OCI-LY7 (cell line): ENCODE results near the gene RNF144B. TPM values are rescaled to one million over a fixed set of nuclear protein-coding genes. Genes with fewer than 3 reads are reported as not detected.
A peak's percentile ranks its signal among the peaks of the same experiment; 100 is the strongest.

Experiments used
- BruUV-seq: library from RNA; stranded (reverse); fragments of 400-500 nt; replicated peaks from 2 replicates; lab custom pipeline; 2021; lab: Mats Ljungman, UMichigan
- CTCF ChIA-PET: fragments of 300-600 bp; sonication (Branson Sonifier 250); formaldehyde crosslinking; loops from one replicate; lab custom pipeline; 2022; ENCODE audit warnings: antibody characterized with exemption; ENCODE audit not compliant: unreplicated experiment; lab: Charles Lee
- POLR2A ChIA-PET: fragments of 300-600 bp; sonication (Branson Sonifier 250); formaldehyde crosslinking; loops from one replicate; lab custom pipeline; 2022; ENCODE audit warnings: antibody characterized with exemption; lab: Charles Lee
- DNase-seq: peaks from one replicate; pipeline ENCODE4 v3.0.0-alpha.2; 2015; ENCODE audit warnings: low spot score
- H2AFZ ChIP-seq: fragments of 200-600 bp; sonication (generic), shearing (Covaris generic); 2 replicates; pipeline ENCODE4 v1.6.1; 2014; ENCODE audit warnings: mild to moderate bottlenecking, antibody characterized with exemption, low read length, moderate library complexity
- H3K27ac ChIP-seq: fragments of 200-600 bp; sonication (generic); 2 replicates; pipeline ENCODE4 v1.5.1; 2014; ENCODE audit warnings: mixed run types, low read depth, mild to moderate bottlenecking, moderate library complexity, low read length, inconsistent platforms; ENCODE audit not compliant: poor library complexity, severe bottlenecking
- H3K36me3 ChIP-seq: fragments of 200-600 bp; sonication (generic); 2 replicates; pipeline ENCODE4 v1.6.1; 2014; ENCODE audit warnings: mild to moderate bottlenecking, antibody characterized with exemption, low read length, moderate library complexity, mixed read lengths; ENCODE audit not compliant: insufficient read depth
- H3K4me1 ChIP-seq: fragments of 200-600 bp; sonication (generic); 2 replicates; pipeline ENCODE4 v1.5.1; 2014; ENCODE audit warnings: mild to moderate bottlenecking, low read length; ENCODE audit not compliant: insufficient read depth, poor library complexity, severe bottlenecking
- H3K4me2 ChIP-seq: fragments of 200-600 bp; sonication (generic); 2 replicates; pipeline ENCODE4 v1.6.1; 2014; ENCODE audit warnings: mild to moderate bottlenecking, low read length
- H3K4me3 ChIP-seq: fragments of 200-600 bp; sonication (generic); 2 replicates; pipeline ENCODE4 v1.5.1; 2014; ENCODE audit warnings: mild to moderate bottlenecking, low read depth, low read length; ENCODE audit not compliant: poor library complexity, severe bottlenecking
- H3K79me2 ChIP-seq: fragments of 200-600 bp; sonication (generic); 2 replicates; pipeline ENCODE4 v1.6.1; 2016; ENCODE audit warnings: low read depth, mild to moderate bottlenecking, low read length, moderate library complexity, mixed read lengths; ENCODE audit not compliant: insufficient read depth
- H3K9me2 ChIP-seq: fragments of 200-600 bp; sonication (generic); 2 replicates; pipeline ENCODE4 v1.6.1; 2016; ENCODE audit warnings: mild to moderate bottlenecking, low read length, mixed read lengths; ENCODE audit not compliant: insufficient read depth
- H3K9me3 ChIP-seq: fragments of 200-600 bp; sonication (generic); 2 replicates; pipeline ENCODE4 v1.6.1; 2014; ENCODE audit warnings: mild to moderate bottlenecking, mixed run types, low read length, mixed read lengths
- H4K20me1 ChIP-seq: fragments of 200-600 bp; sonication (generic); 2 replicates; pipeline ENCODE4 v1.6.1; 2014; ENCODE audit warnings: mild to moderate bottlenecking, antibody characterized with exemption, low read length, moderate library complexity, mixed read lengths; ENCODE audit not compliant: insufficient read depth
- EZH2phosphoT487 ChIP-seq: fragments of 200-600 bp; sonication (generic); IDR thresholded peaks from 2 replicates; pipeline ENCODE4 v1.6.1; 2018; ENCODE audit warnings: low read depth, borderline replicate concordance, mild to moderate bottlenecking, mixed run types, antibody characterized with exemption, low read length, moderate library complexity, mixed read lengths
- intact Hi-C: fragments of 100-400 bp; cut with micrococcal nuclease; formaldehyde crosslinking; loops from one replicate; pipeline ENCODE4 v1.10.0; 2022; ENCODE audit not compliant: unreplicated experiment
- total RNA-seq, 2 experiments: library from RNA; depleted of rRNA in 1 of 2; stranded (reverse); fragments of >200 nt in 1 of 2; shearing (Covaris generic) in 1 of 2; gene quantifications; 2 replicates each; pipeline ENCODE4 v1.2.3, GENCODE V29; 2014 to 2022
- TF ChIP-seq, protein P1 (sequence below): fragments of 200-600 bp; sonication (generic); conservative IDR thresholded peaks from 2 replicates; pipeline ENCODE4 v1.5.1; 2014; ENCODE audit warnings: mild to moderate bottlenecking, antibody characterized with exemption, low read length, moderate library complexity, mixed read lengths

Gene RNF144B
- total RNA-seq, 2 experiments from 2014 or later, result 83.4 to 151 TPM

DNA sequence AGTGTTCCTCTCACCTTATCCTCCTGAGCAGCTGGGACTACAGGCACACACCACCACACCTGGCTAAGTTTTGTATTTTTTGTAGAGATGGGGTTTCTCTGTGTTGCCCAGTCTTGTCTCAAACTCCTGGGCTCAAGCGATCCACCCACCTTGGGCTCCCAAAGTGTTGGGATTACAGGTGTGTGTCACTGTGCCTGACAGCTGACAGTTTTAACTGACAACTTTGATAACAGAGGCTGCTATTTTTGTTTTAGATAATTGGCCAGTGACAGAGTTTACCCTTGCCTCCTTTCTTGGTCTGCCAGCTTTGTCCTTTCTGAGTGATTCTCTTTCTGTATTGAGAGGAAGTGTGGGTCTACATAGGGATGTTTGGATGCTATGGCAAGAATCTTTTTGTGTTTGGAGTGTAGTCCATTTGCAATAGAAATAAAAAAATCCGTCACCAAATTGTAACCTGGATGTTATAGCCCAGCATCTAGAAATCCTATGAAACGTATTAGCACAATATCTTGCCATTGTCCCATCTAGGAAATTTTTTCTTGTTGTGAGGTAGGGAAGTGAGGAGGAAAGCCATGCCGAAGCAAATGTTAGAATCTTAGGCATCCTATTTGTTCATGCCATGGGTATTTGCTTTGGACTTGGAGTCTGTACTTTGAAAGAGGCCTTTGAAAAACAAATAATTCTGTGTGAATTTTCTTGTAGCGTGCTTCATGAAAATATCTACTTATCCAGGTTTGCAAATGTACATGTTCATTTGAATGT is 80.8 kb downstream of the RNF144B start:
- Histone ChIP-seq H3K4me3 (no peak overlapping the region), H2AFZ (no peak overlapping the region), H3K36me3 (peaks cover 78% of the 10 kb centered on the region), H3K27ac (no peak overlapping the region), H3K79me2 (peaks cover 8% of the 10 kb centered on the region; the same call in 1 of the 2 replicates), H4K20me1 (0 out of 2 replicates have a peak, but pooled peaks cover 3% of the 10 kb centered on the region), H3K9me3 (no peaks in the 10 kb centered on the region), H3K4me2 (no peak overlapping the region), H3K4me1 (no peaks in the 10 kb centered on the region), H3K9me2 (no peaks in the 10 kb centered on the region)
- ChIA-PET POLR2A (no interaction called here), CTCF (no interaction called here)
- intact Hi-C loops, result no loop called here
- no peak for DNase-seq
- TSS peak; percentile 17 for BruUV-seq
- TF ChIP-seq, protein P1, sequence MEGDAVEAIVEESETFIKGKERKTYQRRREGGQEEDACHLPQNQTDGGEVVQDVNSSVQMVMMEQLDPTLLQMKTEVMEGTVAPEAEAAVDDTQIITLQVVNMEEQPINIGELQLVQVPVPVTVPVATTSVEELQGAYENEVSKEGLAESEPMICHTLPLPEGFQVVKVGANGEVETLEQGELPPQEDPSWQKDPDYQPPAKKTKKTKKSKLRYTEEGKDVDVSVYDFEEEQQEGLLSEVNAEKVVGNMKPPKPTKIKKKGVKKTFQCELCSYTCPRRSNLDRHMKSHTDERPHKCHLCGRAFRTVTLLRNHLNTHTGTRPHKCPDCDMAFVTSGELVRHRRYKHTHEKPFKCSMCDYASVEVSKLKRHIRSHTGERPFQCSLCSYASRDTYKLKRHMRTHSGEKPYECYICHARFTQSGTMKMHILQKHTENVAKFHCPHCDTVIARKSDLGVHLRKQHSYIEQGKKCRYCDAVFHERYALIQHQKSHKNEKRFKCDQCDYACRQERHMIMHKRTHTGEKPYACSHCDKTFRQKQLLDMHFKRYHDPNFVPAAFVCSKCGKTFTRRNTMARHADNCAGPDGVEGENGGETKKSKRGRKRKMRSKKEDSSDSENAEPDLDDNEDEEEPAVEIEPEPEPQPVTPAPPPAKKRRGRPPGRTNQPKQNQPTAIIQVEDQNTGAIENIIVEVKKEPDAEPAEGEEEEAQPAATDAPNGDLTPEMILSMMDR, result no peak
- no peak for TF ChIP-seq EZH2phosphoT487

DNA sequence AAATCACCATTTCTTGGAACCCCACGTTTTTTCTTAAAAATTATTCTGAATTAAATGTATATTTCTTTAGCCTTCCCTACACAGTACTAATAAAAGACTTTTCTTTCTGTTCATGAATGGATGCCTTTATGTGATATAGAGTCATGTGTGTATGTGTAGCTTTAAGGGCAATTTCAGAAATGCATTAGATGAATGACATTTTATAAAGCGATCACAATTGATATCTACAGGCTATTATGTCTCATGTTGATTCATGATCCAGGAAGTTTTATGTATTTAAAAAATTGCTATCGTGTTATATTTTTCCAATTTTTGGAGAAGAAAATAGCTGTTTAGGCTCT is 81.3 kb downstream of the RNF144B start:
- ChIA-PET POLR2A (no interaction called here), CTCF (no interaction called here)
- Histone ChIP-seq H3K79me2 (peaks cover 8% of the 10 kb centered on the region; the same call in 1 of the 2 replicates), H3K27ac (no peak overlapping the region), H3K9me3 (no peaks in the 10 kb centered on the region), H3K36me3 (peaks cover 72% of the 10 kb centered on the region), H3K4me3 (no peak overlapping the region), H4K20me1 (no peaks in the 10 kb centered on the region), H3K4me2 (no peak overlapping the region), H2AFZ (no peak overlapping the region), H3K4me1 (no peaks in the 10 kb centered on the region), H3K9me2 (no peaks in the 10 kb centered on the region)
- DNase-seq, result no peak
- BruUV-seq, result no TSS peak
- intact Hi-C loops, result no loop called here
- TF ChIP-seq, protein P1, result no peak
- no peak for TF ChIP-seq EZH2phosphoT487

DNA sequence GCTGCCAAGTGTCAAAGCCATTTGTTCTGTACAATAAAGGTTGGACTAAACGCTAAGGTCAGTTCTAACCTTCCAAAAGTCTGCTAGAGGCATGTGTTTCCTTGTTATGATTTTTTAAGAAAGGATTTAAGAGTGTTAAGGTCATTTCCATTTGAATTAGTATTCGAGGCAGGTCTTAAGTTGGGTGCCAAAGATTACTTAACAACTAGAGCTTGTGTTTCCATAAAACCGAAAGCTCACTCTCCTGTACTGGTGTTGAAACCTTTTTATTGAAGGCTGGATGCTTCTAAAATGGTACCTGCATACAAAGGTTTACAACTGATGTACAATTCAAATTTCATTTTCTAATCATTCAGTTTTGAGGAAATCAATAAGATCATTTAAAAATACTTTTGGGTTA is 82.4 kb downstream of the RNF144B start:
- H4K20me1 ChIP-seq, result no peaks in the 10 kb centered on the region
- CTCF ChIA-PET, result no interaction called here
- H3K4me2 ChIP-seq, result no peak overlapping the region
- peaks cover 62% of the 10 kb centered on the region for H3K36me3 ChIP-seq
- H3K4me3 ChIP-seq, result no peak overlapping the region
- BruUV-seq, result no TSS peak
- no peak overlapping the region for H2AFZ ChIP-seq
- intact Hi-C loops, result no loop called here
- no peaks in the 10 kb centered on the region for H3K9me3 ChIP-seq
- H3K4me1 ChIP-seq, result no peaks in the 10 kb centered on the region
- no peak overlapping the region for H3K27ac ChIP-seq
- DNase-seq, result no peak
- no peaks in the 10 kb centered on the region for H3K9me2 ChIP-seq
- TF ChIP-seq EZH2phosphoT487, result no peak
- TF ChIP-seq, protein P1, result no peak
- H3K79me2 ChIP-seq, result peaks cover 8% of the 10 kb centered on the region; the same call in 1 of the 2 replicates
- POLR2A ChIA-PET, result interaction anchor here (0.5 kb wide), 1 partner anchor 216 kb away, joined by 3 read pairs; no protein-coding TSS in a partner anchor
